ENCODE data around the gene SLC9A9. TPM values are rescaled to one million over a fixed set of nuclear protein-coding genes. Genes with fewer than 3 reads are reported as not detected.

Gene SLC9A9
- total RNA-seq, 1 donor from 2014 or later, result 11.4 TPM

GRCh38 chr3:143412084-143412483, 436.2 kb downstream of the SLC9A9 start:
- Mint-ChIP-seq H3K9me3 (ENCODE audit: unreplicated experiment) (peaks cover 2% of the 10 kb centered on the region), H3K36me3 (ENCODE audit: unreplicated experiment) (no peaks in the 10 kb centered on the region), H3K27me3 (ENCODE audit: unreplicated experiment) (peaks cover 4% of the 10 kb centered on the region), H3K4me1 (ENCODE audit: low read depth, unreplicated experiment) (peaks cover 7% of the 10 kb centered on the region), H3K4me3 (ENCODE audit: unreplicated experiment) (no peak overlapping the region), H3K27ac (ENCODE audit: unreplicated experiment) (no peak overlapping the region)
- TF ChIP-seq, protein P1, sequence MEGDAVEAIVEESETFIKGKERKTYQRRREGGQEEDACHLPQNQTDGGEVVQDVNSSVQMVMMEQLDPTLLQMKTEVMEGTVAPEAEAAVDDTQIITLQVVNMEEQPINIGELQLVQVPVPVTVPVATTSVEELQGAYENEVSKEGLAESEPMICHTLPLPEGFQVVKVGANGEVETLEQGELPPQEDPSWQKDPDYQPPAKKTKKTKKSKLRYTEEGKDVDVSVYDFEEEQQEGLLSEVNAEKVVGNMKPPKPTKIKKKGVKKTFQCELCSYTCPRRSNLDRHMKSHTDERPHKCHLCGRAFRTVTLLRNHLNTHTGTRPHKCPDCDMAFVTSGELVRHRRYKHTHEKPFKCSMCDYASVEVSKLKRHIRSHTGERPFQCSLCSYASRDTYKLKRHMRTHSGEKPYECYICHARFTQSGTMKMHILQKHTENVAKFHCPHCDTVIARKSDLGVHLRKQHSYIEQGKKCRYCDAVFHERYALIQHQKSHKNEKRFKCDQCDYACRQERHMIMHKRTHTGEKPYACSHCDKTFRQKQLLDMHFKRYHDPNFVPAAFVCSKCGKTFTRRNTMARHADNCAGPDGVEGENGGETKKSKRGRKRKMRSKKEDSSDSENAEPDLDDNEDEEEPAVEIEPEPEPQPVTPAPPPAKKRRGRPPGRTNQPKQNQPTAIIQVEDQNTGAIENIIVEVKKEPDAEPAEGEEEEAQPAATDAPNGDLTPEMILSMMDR (IDR thresholded peaks at IDR 0.05; ENCODE audit: partially characterized antibody, unreplicated experiment), result no peak
- no peak for DNase-seq

- H3K4me1 Mint-ChIP-seq (ENCODE audit: low read depth, unreplicated experiment), result peaks cover 7% of the 10 kb centered on the region
- H3K27me3 Mint-ChIP-seq (ENCODE audit: unreplicated experiment), result peaks cover 3% of the 10 kb centered on the region
- no peaks in the 10 kb centered on the region for H3K9me3 Mint-ChIP-seq (ENCODE audit: unreplicated experiment)
- TF ChIP-seq, protein P1 (IDR thresholded peaks at IDR 0.05; ENCODE audit: partially characterized antibody, unreplicated experiment), result no peak
- H3K36me3 Mint-ChIP-seq (ENCODE audit: unreplicated experiment), result no peaks in the 10 kb centered on the region
- H3K27ac Mint-ChIP-seq (ENCODE audit: unreplicated experiment), result no peak overlapping the region
- no peak overlapping the region for H3K4me3 Mint-ChIP-seq (ENCODE audit: unreplicated experiment)
- no peak for DNase-seq
Observed at GRCh38 chr3:143410259-143410658, 438.0 kb downstream of the SLC9A9 start.

GRCh38 chr3:143408771-143409170, 439.5 kb downstream of the SLC9A9 start:
- H3K36me3 Mint-ChIP-seq (ENCODE audit: unreplicated experiment), result no peaks in the 10 kb centered on the region
- no peak overlapping the region for H3K4me3 Mint-ChIP-seq (ENCODE audit: unreplicated experiment)
- H3K27ac Mint-ChIP-seq (ENCODE audit: unreplicated experiment), result no peak overlapping the region
- H3K27me3 Mint-ChIP-seq (ENCODE audit: unreplicated experiment), result peaks cover 5% of the 10 kb centered on the region
- no peaks in the 10 kb centered on the region for H3K9me3 Mint-ChIP-seq (ENCODE audit: unreplicated experiment)
- TF ChIP-seq, protein P1 (IDR thresholded peaks at IDR 0.05; ENCODE audit: partially characterized antibody, unreplicated experiment), result no peak
- peaks cover 1% of the 10 kb centered on the region for H3K4me1 Mint-ChIP-seq (ENCODE audit: low read depth, unreplicated experiment)
- no peak for DNase-seq

DNA sequence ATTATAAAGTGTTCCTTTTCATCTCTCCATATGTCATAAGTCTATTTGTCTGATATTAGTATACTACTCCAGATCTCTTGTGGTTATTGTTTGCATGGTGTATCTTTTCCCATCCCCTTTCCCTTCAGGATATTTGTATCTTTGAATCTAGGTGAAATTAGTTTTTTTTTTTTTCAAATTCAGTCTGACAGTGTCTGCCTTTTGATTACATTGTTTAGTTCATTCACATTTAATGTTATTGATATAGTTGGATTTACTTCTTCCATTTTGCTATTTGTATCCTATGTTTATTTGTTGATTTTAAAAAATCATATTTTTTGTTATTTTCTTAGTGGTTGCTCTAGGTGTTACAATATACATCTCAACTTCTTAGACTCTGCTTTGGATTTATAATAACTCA, 445.7 kb downstream of the SLC9A9 start:
- H3K27ac Mint-ChIP-seq (ENCODE audit: unreplicated experiment), result no peak overlapping the region
- H3K9me3 Mint-ChIP-seq (ENCODE audit: unreplicated experiment), result no peaks in the 10 kb centered on the region
- H3K27me3 Mint-ChIP-seq (ENCODE audit: unreplicated experiment), result peaks cover 2% of the 10 kb centered on the region
- H3K36me3 Mint-ChIP-seq (ENCODE audit: unreplicated experiment), result no peaks in the 10 kb centered on the region
- no peaks in the 10 kb centered on the region for H3K4me1 Mint-ChIP-seq (ENCODE audit: low read depth, unreplicated experiment)
- no peak for DNase-seq
- no peak overlapping the region for H3K4me3 Mint-ChIP-seq (ENCODE audit: unreplicated experiment)
- TF ChIP-seq, protein P1 (IDR thresholded peaks at IDR 0.05; ENCODE audit: partially characterized antibody, unreplicated experiment), result no peak

DNA sequence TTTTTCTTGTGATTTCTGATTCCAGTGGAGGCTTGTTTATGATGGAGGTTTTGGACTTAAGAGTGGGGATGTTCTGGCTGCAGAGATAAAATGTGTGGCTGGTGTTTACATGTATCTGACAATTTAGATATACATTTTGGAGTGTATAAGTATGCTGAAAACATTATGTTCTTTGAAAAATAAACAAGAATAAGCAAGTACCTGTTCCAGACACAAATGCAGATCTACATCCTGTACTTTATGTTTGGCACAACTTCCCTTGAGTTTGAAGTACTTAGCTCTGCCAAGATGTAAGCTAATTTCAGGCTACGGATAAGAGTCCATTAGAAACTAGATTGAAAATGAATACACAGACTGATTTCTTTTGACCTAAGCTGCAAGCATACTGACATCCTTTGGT, 451.5 kb downstream of the SLC9A9 start:
- no peak overlapping the region for H3K27ac Mint-ChIP-seq (ENCODE audit: unreplicated experiment)
- H3K9me3 Mint-ChIP-seq (ENCODE audit: unreplicated experiment), result peaks cover 5% of the 10 kb centered on the region
- DNase-seq, result no peak
- no peaks in the 10 kb centered on the region for H3K4me1 Mint-ChIP-seq (ENCODE audit: low read depth, unreplicated experiment)
- H3K27me3 Mint-ChIP-seq (ENCODE audit: unreplicated experiment), result no peaks in the 10 kb centered on the region
- peaks cover 13% of the 10 kb centered on the region for H3K36me3 Mint-ChIP-seq (ENCODE audit: unreplicated experiment)
- TF ChIP-seq, protein P1 (IDR thresholded peaks at IDR 0.05; ENCODE audit: partially characterized antibody, unreplicated experiment), result no peak
- no peak overlapping the region for H3K4me3 Mint-ChIP-seq (ENCODE audit: unreplicated experiment)

All from glutamatergic neuron (in vitro differentiated cells).